ENCODE results near the gene TMCO4.
"Not testable (repeated sequence)": the region's sequence is repeated elsewhere in the genome, so short reads cannot be mapped to it uniquely, and the experiment has no call there.

TMCO4 gene

DNA sequence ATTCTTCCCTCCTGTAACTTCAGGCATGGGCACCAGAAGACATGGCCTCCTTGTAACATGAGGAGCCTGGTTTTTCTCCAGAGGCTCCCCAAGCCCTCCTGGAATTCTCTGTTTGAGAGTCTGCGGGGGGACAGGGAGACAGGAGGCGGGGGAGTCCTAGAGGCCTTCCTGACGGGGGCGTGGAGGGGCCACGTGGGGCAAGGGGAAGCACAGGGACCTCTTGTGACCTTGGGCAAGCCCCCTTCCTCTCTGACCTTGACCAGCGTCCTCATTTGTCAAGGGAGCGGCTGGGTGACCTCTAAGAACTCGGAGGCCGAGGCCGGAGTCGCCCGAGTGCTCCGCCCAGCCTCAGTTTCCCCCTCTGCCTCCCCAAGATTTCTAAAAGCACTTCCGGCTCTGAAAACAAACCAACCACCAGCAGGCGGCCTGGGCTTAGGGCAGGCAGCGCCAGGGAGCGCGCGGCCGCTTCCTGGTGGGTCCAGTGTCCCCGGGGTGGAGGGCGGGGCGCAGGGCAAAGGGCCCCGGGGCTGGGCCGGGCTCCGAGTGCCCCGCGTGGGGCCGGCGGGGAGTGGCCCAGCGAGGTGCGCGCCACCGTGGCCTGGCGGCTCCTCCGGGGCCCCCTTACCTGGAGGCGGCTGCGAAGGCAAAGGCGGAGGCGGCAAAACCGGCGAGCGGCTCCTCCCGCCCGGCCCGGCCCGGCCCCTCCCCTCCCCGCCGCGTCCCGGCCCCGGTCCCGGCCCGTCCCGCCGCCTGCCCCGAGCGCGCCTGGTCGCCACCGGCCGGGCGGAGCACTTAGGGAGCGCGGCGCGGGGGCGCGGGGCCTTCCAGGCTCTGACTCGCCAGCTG, at the start of gene TMCO4:
Gene TMCO4, minus strand, starts transcription at position 687 of the 846 bp plus-strand sequence. CDS start 19,158 bp downstream, outside the sequence.
- no peak for DNase-seq (ENCODE audit: low read depth in 2 of 2)

DNA sequence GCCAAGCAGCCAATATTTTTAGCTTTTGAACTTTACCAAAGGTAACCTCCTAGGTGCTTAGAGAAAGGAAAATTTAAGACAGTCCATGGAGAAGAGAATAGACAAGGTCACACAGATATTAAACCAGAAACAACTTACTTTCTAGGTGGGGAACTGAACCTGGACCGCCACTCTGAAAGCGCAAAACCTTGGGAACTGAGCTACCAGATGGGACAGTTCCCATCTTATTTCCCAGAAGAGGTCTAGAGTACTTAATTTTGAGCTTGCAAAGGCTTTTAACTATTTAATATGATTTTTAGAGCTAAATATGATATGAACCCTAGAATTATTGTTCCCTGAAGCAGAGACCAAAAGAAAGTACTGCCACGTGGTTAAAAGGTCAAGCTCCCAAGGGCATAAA, 49.6 kb upstream of the TMCO4 start:
- DNase-seq (ENCODE audit: low read depth in 2 of 2) = not testable (repeated sequence)

DNA sequence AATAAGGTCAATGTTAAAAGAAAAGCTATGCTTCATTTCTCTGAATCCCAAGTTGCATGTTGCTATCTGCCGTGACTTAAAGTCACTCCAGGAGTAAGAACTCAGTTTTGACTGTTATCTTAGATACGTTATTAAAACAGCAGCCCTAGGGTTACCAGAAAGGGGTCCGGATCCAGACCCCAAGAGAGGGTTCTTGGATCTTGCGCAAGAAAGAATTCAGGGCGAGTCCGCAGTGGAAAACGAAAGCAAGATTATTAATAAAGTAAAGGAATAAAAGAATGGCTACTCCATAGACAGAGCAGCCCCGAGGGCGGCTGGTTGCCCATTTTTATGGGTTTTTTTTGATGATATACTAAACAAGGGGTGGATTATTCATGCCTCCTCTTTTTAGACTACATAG, 47.6 kb upstream of the TMCO4 start:
- DNase-seq (ENCODE audit: low read depth in 2 of 2) = not testable (repeated sequence)

DNA sequence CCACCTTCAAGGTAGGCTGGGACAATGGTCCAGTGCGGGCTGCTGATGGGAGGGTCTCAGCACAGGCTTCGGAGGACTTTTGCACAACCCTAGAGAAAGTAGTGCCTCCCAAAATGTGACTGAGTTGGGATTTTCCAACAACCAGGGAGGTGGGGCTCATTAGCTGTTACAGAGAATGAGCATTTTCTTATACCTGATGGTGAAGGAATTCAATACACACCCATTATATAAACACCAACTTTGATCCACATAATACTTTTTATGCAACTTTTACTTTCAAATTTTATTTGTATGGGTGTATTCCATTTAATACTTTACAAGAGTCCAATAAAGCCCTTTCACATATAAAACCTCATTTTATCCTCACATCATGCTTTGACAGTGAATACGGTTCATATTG, 46.6 kb upstream of the TMCO4 start:
- DNase-seq (ENCODE audit: low read depth in 2 of 2) = no peak

DNA sequence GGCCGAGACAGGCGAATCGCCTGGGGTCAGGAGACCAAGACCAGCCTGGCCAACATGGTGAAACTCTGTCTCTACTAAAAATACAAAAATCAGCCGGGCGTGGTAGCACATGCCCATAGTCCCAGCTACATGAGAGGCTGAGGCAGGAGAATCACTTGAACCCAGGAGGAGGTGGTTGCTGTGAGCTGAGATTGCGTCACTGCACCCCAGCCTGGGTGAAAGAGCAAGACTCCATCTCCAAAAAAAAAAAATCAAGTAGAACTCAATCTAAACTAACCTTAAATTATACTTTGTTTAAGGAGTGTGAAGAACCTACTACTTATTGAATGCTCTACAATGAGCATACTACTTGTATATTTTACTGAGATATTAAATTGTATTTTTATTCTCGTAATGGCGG, 45.8 kb upstream of the TMCO4 start:
- no peak for DNase-seq (ENCODE audit: low read depth in 2 of 2)

DNA sequence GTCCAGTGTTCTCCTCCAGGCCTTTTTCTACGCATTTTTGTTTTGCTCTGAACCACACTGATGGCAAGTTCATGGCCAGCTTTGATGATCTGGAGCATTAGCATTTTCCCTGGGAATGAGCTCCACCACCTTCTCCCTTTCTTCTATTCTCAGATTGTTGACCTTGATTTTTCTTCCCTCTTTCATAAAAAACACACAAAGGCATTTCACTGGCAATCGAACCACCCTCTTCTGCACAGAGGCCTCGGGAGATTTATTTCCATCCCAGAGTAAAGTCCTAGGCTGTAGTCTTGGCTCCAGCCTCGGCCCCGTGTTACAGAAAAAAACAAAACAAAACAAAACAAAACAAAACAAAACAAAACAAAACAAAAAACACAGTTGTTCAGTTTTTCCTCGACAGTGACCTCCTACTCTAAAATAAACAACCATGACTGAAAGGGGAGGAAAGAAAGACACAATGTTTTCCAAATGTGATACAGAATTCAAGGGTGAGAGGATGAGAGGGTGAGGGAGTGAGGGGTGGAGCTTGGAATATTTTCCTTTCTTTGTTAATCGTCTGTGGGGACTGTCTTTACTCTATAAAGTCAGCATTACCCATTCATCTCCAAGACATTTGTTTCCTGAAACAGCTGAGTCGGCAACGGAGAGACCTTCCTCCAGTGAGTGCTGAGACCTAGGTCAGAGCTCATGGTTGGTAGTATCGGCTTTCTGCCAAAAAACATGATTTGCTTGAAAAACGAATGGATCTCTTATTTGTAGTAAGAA, 45.2 kb upstream of the TMCO4 start:
- DNase-seq (ENCODE audit: low read depth in 2 of 2) = no peak

DNA sequence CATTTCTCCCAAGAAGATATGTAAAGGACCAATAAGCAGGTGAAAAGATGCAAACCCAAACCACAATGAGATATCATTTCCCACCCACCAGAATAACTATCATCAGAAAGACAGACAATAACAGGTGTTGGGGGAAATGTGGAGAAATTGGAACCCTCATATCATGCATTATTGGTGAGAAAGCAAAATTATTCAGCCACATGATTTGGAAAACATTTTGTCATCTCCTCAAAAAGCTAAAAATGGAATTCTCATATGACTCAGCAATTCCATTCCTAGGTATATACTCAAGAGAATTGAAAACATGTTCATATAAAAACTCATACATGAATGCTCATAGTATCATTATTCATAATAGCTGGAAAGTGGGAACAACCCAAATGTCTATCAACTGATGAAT, 40.5 kb upstream of the TMCO4 start:
- DNase-seq (ENCODE audit: low read depth in 2 of 2) = no peak

DNA sequence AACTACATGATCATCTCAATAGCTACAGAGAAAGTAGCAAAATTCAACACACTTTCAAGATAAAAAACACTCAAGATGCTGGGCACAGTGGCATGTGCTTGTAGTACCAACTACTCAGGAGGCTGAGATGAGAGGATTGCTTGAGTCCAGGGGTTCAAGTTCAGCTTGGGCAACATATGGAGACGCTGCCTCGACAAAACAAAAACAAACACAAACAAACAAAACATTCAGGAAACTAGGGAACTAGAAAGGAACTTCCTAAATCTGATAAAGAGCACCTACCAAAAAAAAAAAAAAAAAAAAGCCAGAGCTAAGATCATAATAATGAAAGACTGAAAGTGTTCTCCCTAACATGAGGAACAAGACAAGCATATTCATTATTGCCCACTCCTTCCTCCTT, 38.1 kb upstream of the TMCO4 start:
- DNase-seq (ENCODE audit: low read depth in 2 of 2) = no peak

DNA sequence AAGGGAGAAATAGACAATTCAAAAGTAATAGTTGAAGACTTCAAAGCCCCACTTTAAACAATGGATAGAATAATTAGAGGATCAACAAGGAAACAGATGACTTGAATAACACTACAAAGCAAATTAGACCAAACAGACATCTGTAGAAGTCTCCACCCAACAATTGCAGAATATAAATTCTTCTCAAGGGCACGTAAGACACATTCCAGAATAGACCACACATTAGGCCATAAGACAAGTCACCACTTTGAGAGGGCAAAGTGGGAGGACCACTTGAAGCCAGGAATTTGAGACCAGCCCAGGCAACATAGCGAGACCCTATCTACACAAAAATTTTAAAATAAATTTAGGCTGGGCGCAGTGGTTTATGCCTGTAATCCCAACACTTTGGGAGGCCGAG, 35.9 kb upstream of the TMCO4 start:
- DNase-seq (ENCODE audit: low read depth in 2 of 2) = no peak

DNA sequence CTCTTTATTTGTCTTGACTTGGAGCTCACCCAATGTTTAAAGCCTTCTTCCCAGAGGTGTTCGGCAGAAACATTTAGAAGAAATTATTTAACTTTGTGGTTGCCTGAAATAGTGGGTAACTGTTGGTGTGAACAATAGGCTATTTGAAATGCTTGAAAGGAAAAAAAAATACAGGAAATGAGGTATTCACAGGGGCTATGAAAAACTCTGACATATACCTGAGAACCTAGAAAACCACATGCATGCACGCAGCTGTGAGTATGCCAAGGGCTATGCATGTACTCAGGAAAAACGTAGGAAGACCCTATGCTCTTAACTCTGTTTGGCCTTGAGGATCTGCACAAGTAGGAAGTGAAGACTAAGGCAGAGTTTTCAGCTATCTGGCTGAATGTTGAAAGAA, 31.7 kb upstream of the TMCO4 start:
- no peak for DNase-seq (ENCODE audit: low read depth in 2 of 2)

DNA sequence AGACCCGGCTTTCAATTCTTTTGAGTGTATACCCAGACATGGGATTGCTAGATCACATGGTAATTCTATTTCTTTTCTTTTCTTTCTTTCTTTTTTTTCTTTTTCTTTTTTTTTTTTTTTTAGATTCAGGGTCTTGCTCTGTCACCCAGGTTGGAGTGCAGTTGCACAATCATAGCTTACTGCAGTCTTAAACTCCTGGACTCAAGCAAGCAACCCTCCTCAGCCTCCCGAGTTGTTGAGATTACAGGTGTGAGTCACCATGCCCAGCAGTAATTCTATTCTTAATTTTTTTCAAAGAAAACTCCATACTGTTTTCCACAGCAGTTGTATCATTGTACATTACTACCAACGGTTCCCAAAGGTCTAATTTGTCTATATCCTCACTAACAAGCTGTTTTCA, 28.8 kb upstream of the TMCO4 start:
- no peak for DNase-seq (ENCODE audit: low read depth in 2 of 2)

DNA sequence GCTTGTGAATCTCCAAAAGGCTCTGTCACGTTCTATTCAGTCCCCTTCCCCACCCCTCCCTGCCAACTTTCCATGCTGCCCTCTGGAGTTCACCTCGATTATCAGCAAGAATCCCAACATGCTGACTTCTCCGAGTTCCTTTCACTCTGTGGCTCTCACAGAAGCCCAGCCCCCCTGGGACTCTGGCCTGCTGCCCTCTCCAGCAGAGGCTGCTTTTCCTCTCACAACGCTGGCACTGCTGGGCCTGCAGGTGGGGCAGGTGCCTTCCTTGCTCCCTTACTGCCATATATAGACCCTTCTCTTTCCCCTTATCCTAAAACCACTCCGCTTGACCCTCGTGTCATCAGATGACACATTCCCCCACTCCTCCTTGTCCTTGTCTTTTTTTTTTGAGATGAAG, 25.6 kb upstream of the TMCO4 start:
- no peak for DNase-seq (ENCODE audit: low read depth in 2 of 2)

DNA sequence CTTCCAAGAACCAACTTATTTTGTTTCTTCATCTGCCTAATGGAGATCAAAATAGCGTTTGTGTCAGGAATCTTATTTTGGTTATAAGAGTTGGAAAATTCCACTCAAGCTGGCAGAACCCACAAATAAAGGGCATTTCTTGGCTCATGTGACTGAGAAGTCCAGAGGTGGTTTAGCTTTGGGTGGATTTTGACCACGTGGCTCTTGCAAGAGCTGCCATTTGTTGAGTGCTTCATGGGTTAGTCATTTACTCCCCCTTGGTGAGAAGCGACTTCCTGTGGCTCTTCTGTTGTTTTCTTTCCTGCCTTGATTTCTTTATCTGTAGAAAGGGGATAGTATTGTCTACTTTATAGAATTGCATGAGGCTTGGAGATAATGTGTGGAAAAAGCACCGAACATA, 24.8 kb upstream of the TMCO4 start:
- DNase-seq (ENCODE audit: low read depth in 2 of 2) = no peak

DNA sequence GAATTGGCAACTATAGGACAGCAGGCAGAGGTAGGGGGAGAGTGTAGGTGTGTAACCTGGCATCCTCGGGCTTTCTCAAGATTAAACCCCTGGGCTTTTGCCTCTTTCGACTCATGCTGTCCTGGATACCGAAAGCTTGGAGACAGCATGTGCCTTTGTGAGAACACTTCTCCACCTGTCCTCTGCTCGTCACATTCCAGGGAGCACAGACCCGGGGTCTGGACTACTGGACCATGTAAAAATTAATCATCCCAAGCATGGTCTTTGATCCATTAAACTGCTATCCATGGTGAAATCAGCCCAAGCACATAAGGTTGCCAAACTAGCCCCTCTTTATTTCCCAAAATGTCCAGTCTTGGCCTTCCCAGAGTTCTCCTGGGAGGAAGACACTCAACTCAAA, 24.3 kb upstream of the TMCO4 start:
- DNase-seq (ENCODE audit: low read depth in 2 of 2) = no peak

DNA sequence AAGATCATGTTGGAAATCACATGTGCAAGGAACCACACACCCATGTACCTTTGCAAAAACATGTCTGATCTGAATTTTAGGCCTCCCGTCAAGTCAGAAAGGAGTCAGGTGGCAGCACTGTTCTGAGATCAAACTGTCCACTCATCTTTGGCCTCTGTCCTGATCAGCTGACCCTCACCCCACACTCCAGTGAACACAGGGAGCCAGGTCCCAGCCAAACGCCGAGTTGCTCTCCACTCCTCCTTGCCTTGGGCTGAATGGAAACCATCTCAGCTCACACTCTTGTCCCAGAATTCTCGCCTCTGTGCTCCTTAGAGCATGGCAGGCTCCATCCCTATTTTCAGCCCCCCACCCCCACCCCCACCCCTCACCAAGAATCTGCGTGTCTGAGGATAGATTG, 20.0 kb upstream of the TMCO4 start:
- DNase-seq (ENCODE audit: low read depth in 2 of 2) = no peak

DNA sequence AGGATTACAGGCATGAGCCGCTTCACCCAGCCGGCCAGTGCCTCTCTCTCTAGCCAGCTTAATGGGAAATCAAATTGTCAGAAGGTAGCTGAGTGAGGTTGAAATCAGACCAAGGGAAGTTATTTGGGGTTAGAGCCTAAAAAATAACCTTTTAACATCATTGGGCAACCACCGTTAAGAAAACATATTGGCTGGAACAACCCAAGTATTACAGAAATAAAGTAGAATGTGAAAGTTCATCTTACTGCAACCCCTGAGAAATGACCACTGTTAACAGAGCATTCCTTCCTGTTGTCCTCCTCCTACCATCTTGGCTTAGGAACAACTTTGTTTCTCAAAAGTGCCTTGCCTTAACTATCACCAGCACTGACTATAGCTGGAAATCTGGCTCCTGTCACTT, 18.6 kb upstream of the TMCO4 start:
- DNase-seq (ENCODE audit: low read depth in 2 of 2) = no peak

DNA sequence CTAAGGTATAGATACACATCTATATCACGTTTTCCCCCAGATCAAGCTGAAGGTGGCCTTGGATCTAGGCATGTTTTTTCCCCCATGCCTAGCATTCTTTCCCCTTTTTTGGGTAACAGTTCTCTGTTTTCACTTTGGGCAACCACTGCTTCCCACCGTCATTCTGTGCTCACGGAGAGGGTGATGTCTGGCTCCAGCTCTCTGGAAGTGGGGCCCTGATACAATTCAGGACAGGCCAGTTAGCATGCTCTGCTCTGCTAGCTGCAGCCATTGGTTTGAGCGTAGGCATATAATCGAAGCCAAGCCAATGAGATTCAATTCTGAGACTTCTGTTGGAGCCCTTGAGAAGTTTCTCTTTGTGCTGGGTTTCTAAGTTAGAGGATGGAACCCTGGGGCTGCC, 17.4 kb upstream of the TMCO4 start:
- DNase-seq (ENCODE audit: low read depth in 2 of 2) = no peak

DNA sequence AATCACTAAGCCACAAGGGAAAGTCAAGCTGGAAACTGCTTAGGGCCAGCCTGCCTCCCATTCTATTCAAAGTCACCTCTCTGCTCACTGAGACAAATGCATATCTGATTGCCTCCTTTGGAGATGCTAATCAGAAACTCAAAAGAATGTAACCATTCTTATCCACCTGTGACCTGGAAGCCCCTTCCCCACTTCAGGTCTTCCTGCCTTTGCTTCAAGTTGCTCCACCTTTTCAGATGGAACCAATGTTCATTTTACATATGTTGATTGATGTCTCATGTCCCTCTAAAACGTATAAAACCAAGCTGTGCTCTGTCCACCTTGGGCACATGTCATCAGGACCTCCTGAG, 17.0 kb upstream of the TMCO4 start:
- not testable (repeated sequence) for DNase-seq (ENCODE audit: low read depth in 2 of 2)

DNA sequence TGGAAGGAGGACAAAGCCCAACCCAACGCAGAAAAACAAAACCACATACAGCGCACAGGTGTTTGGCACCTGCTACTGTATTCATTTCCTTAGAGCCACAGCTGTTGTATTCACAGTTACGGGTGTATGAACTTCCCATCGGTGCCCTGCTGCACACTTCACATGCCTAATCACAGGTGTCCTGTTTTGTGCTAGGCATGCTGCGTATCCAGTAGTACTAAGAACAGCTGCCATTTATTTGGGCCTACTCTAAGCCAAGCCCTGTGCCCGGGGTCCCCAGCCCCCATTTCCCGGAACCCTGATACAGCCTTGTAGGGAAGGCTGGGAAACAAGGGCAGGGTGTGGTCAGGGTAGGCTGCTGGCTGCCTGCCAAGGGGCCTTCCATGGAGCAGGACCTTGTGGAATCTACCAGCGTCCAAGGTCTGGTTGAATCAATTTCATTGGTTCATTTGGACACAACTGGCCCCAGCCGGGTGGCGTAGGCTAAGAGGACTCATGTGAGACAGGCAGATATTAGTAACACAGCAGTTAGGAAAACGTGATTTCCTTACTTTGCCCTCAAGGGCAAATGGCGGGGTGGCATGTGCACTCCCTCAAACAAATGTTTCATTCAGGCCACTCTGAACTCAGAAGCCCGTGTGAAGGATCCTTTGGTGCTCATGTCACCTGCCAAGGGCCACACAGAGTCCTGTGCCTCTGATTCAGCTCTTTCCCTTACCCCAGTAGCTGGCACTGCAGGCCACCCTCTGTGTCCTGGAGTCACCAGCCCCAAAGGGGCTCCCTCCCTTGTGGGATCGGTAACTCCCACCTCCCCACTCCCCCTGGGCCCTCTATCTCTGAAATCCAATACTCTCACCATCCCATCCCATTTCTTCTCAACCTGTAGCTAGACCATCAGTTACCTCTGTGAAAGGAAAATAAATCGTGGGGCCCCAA, 16.4 kb upstream of the TMCO4 start:
- DNase-seq (ENCODE audit: low read depth in 2 of 2) = no peak

DNA sequence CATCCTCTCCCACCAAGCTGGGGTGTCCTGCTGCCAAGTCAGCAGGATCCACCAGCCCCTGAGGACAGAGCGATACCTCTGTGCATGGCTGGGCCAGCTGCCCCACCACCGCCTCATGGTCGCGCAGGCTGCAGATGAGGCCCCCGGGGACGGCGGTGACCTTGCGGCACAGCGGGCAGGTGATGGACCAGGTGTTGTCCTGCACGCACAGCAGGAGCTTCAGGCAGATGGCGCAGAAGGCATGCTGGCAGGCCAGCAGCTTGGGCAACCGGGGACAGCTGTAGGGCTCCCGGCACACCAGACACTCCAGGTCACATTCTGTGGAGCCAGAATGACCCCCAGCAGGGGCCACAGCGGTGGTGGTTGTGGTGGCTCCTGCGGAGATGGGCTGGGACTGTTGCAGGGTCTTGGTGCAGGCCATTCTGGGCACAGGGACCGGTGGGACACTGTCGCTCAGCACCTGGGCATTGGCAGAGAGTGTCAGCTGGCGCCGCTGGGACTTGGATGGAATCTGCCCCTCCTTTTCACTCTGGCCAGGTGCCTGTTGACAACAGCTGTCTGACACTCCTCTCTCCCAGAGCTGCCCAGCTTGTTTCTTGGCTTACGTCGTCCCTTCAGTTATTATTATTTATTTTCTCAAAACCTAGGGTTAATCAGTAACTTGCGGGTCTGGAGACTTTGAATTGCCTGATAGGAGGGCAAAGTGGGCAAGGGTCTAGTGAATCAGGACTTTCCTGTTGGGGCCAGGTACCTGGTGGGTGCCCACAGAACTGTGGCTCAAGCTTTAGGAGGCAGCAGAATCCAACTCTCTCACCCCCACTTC, 15.2 kb upstream of the TMCO4 start, which contains the start of gene RNF186:
Gene RNF186, minus strand, starts transcription at position 603 of the 823 bp plus-strand sequence. Its CDS starts 182 bp downstream, at position 421.
- DNase-seq (ENCODE audit: low read depth in 2 of 2) = no peak

DNA sequence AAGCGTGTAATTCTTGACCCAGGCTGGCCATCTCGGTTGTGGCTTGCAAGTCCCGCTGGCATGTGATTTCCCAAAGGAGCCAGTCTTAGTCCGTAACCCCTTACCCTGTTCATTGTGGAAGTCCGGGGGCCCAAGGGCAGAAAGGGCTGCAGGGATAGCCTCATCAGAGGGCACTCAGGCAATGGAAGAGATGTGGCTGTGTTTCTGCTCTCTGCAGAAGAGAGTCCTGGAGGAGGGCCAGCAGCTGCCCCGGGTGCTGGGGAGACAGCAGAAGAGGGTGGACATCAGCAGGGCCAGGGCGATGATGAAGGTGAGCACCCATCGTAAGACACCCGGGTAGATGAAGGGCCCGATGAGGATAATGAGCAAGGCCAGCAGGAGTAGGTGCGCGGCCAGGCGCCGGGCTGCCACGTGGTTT, 14.5 kb upstream of the TMCO4 start:
- DNase-seq (ENCODE audit: low read depth in 2 of 2) = no peak

Measured in fibroblast of skin of left biceps (primary cell).